ENCODE results near the gene CHCHD6.

The CHCHD6 gene

DNA sequence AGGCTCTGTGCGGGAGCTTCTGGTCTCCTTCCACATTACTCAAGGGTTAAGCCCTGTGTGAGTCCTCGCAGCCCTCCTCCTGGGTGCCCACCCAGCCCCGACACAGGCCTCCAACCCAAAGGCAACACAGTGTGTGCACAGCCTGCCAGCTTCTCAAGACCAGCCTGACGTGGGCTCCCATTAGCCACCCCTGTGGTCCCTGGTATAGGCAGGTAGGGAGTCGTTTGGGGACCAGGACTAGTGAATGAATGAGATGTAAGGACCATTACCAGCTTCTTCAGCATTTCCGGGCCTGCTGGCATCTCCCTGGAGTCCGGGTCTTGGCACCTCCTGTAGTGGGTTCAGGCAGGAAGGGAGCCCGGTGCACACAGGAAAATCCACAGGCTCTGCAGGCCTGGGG lies 258.7 kb downstream of the CHCHD6 start:
- H3K36me3 Mint-ChIP-seq (ENCODE audit: low read depth) = peaks cover 24% of the 10 kb centered on the region
- DNase-seq = no peak
- peak overlapping the region; percentile 33 for H3K27ac Mint-ChIP-seq
- H3K4me3 Mint-ChIP-seq = no peak overlapping the region
- H3K27me3 Mint-ChIP-seq = no peaks in the 10 kb centered on the region
- no peaks in the 10 kb centered on the region for H3K9me3 Mint-ChIP-seq
- no peaks in the 10 kb centered on the region for H3K4me1 Mint-ChIP-seq (ENCODE audit: low read depth)

DNA sequence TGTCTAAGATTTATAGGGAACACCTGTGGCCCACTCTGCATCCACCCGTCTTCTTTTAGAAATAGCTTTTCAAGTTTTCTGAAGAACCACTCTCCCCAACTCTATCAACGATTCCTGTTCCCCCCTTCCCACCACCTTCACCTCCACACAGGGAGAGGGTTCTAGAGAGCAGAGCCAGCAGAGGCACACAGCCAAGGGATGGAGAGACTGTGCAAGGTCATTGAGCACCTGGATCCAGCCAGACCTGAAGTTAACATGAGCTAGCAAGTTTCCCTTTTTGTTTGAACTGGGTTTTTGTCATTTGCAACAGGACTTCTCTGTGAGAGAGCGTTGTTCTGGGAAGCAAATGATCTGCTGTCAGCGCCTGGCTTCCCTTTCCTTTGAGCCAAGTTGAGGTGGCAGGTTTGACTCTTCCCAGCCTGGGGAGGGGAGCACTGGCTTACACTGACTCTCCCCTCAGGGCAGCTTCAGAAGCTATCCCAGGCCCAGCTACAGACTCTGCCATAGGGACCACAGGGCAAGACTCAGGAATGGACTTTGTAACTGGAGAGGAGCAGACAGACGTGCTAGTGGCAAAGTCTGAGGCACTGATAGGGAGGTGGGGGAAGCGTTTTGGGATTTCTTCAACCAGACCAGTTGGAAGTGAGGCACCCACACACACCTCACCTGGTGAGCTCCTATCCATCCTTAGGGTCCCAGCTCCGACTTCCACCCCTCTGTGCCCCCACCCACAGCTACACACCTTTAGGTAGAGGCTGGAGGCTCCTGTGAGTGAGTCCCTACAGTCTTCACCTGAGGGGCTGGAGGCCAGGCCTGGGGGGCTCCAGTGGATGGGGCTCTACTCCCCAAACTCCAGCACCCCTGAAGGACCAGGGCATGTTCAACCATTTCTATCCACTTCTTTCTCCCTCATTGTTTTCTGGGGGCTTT lies 259.5 kb downstream of the CHCHD6 start:
- Mint-ChIP-seq H3K9me3 (no peaks in the 10 kb centered on the region), H3K27ac (no peak overlapping the region), H3K4me3 (no peak overlapping the region), H3K27me3 (no peaks in the 10 kb centered on the region), H3K4me1 (ENCODE audit: low read depth) (no peaks in the 10 kb centered on the region), H3K36me3 (ENCODE audit: low read depth) (peaks cover 23% of the 10 kb centered on the region)
- no peak for DNase-seq

DNA sequence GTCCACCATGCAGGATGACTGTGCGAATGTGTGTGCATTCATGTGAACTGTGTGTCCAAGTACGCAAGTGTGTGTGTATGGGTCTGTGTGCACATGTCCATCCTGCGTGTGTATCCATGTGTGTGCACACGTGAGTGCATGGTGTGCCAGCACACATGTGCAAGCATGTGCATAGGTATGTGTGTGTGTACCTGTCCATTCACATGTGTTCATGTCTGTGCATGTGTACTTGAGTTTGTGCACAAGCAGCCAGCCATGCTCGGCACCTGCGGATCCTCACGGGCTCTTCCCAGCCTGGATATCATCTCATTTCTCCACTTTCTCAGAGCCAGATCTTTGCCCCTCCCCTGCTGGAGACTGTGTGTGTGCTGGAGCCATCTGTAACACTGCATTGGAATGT lies 260.2 kb downstream of the CHCHD6 start:
- H3K4me3 Mint-ChIP-seq = no peak overlapping the region
- H3K9me3 Mint-ChIP-seq = no peaks in the 10 kb centered on the region
- H3K4me1 Mint-ChIP-seq (ENCODE audit: low read depth) = no peaks in the 10 kb centered on the region
- no peak for DNase-seq
- no peak overlapping the region for H3K27ac Mint-ChIP-seq
- H3K36me3 Mint-ChIP-seq (ENCODE audit: low read depth) = peaks cover 16% of the 10 kb centered on the region
- no peaks in the 10 kb centered on the region for H3K27me3 Mint-ChIP-seq

DNA sequence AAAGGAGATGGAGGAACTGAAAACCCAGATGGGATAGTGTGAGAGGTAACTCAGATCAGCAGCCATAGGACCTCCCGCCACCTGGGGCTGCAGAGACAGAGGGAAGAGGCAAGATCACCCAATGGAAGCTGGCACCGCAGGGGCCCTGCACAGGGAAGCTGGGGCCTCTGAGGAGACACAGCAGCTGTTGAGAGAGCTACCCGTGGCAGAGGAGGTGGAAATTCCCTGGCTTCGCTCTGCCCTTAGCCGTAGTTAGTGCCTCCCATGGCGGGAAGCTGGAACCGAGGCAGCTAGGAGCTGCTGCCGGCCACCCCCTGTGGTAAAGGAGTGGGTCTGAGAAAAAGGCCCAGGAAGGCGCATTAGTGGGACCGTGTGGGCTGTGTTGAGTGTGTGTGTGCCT lies 260.9 kb downstream of the CHCHD6 start:
- Mint-ChIP-seq H3K27ac (no peak overlapping the region), H3K27me3 (no peaks in the 10 kb centered on the region), H3K9me3 (no peaks in the 10 kb centered on the region), H3K4me1 (ENCODE audit: low read depth) (no peaks in the 10 kb centered on the region), H3K4me3 (no peak overlapping the region), H3K36me3 (ENCODE audit: low read depth) (peaks cover 10% of the 10 kb centered on the region)
- DNase-seq = no peak

DNA sequence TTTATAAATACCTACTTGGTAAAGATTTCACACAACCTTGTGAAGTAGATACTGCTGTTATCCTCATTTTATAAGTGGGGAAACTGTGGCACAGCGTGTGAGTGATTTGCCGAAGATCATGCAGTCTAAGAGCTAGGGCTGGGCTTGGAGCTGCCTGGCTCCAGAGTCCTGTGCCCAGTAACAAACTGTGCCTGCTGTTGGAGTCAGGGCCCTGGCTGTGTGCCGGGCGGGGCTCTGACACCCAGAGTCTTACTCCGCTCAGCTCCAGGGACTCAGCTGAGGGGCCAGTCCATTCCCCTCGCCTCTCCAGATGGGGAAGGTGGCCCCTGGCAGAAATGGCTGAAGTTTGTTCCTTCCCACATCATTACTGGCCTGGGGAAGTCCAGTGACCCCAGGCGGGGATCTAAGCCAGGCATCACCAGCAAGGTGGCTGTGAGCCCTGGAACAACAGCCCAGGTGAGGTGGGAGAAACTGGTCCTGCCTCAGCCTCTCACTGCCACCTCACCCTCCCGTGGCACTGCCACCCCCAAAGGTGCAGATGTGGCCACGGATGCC lies 261.6 kb downstream of the CHCHD6 start:
- H3K9me3 Mint-ChIP-seq = no peaks in the 10 kb centered on the region
- peaks cover 3% of the 10 kb centered on the region for H3K27me3 Mint-ChIP-seq
- no peak overlapping the region for H3K27ac Mint-ChIP-seq
- DNase-seq = no peak
- peaks cover 4% of the 10 kb centered on the region for H3K36me3 Mint-ChIP-seq (ENCODE audit: low read depth)
- no peak overlapping the region for H3K4me3 Mint-ChIP-seq
- no peaks in the 10 kb centered on the region for H3K4me1 Mint-ChIP-seq (ENCODE audit: low read depth)

DNA sequence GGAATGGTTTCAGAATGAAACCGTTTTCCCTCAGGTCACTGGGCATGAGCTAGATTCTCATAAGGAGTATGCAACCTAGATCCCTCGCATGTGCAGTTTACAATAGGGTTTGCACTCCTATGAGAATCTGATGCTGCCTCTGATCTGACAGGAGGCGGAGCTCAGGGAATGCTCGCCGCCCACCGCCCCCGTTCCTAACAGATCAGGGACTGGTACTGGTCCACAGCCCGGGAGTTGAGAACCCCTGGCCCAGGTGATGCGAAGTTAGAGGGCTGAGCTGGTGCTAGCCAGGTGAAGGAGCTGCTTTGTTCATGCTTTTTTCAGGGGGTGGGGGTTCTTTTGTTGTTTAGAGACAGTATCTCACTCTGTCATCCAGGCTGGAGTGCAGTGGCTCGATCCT lies 263.3 kb downstream of the CHCHD6 start:
- no peaks in the 10 kb centered on the region for H3K9me3 Mint-ChIP-seq
- no peak overlapping the region for H3K27ac Mint-ChIP-seq

DNA sequence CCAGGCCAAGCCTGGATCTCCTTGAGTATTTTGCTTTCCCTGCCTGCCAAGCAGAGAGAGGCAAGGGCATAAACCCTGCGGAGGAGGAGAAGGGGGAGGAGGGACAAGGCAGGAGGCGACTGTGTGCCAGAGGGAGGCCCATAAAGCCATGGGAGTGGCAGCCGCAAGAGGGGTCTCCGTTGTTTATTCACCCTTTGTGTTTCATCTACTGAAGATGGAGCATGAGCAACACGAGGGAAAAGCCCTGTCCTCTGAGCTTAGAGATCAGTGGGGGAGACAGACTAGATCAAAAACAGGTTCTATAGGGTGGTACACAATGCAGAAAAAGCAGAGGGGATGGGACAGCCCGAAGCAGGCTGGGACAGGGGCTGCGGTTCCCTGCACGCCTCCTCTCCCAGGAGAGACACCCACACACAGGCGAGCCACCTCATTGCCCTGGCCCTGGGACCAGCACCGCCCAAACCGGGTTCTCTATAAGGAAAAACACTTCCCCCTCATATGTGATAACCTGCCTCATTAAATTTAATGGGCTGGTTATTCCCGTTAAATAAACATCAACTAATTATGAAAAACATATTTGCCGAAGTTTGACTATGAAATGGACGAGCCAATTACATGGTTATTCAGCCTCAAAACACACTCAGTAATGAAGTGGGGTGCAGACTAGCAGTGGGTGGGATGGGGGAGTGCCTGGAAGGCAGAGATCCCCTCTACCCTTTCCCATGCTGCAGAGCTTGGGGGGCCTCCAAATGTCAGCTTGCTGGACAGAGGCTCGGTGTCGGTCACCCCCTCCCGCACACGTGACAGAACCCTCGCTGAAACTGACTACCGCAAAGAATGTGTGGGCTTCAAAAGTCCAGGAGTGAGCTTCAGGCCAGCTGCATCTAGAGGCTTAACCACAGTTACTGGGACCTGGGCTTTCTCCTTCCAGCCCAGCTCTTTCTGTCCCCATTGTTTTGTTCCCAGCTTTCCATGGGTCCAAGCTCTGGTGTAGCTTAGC lies 264.7 kb downstream of the CHCHD6 start:
- no peak overlapping the region for H3K27ac Mint-ChIP-seq
- no peaks in the 10 kb centered on the region for H3K9me3 Mint-ChIP-seq
- H3K4me3 Mint-ChIP-seq = no peak overlapping the region
- H3K27me3 Mint-ChIP-seq = peaks cover 3% of the 10 kb centered on the region
- H3K36me3 Mint-ChIP-seq (ENCODE audit: low read depth) = no peaks in the 10 kb centered on the region
- DNase-seq = no peak
- peaks cover 1% of the 10 kb centered on the region for H3K4me1 Mint-ChIP-seq (ENCODE audit: low read depth)

More for the DNA sequence above, 263.3 kb downstream of the CHCHD6 start:
- Mint-ChIP-seq H3K4me1 (ENCODE audit: low read depth) (peaks cover 1% of the 10 kb centered on the region), H3K4me3 (no peak overlapping the region), H3K27me3 (peaks cover 3% of the 10 kb centered on the region), H3K36me3 (ENCODE audit: low read depth) (no peaks in the 10 kb centered on the region)
- DNase-seq = no peak

DNA sequence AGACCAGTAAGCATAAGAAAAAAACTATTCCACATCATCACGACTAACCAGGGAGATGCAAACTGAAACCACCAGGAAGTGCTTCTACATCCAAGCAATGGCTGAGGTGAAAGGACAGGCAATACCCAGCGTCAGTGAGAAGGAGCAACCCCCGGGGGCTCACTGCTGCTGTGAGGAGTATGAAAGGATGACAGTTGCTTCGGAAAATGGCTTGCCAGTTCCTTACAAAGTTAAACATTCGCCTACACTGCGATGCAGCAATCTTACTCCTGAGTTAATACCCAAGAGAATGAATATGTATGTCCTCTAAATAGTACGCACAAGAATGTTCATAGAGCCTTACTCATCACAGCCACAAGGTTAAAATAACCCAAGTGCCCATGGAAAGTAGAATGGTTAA lies 265.5 kb downstream of the CHCHD6 start:
- no peak overlapping the region for H3K4me3 Mint-ChIP-seq

DNA sequence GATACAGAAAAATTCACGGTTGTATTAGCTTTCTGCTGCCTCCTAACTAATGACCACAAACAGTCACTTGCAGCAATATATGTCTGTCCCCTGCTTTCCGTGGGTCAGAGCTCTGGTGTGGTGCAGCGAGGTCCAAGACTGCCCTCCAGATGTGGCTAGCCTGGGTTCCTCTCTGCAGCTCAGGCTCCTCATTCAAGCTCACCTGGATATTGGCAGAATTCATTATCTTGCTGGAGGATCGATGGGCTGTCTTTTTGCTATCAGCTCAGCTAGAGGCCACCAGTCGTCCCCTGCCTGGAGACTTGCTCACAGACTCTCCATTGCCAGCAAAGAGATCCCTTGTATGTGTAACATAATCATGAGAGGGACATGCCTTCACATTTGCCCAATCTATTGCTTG lies 266.1 kb downstream of the CHCHD6 start:
- peaks cover 1% of the 10 kb centered on the region for H3K4me1 Mint-ChIP-seq (ENCODE audit: low read depth)
- DNase-seq = no peak
- no peak overlapping the region for H3K27ac Mint-ChIP-seq
- peaks cover 3% of the 10 kb centered on the region for H3K27me3 Mint-ChIP-seq
- peaks cover 9% of the 10 kb centered on the region for H3K9me3 Mint-ChIP-seq
- peaks cover 3% of the 10 kb centered on the region for H3K36me3 Mint-ChIP-seq (ENCODE audit: low read depth)
- no peak overlapping the region for H3K4me3 Mint-ChIP-seq

More for the DNA sequence above, 265.5 kb downstream of the CHCHD6 start:
- H3K4me1 Mint-ChIP-seq (ENCODE audit: low read depth) = peaks cover 1% of the 10 kb centered on the region
- no peak overlapping the region for H3K27ac Mint-ChIP-seq
- H3K27me3 Mint-ChIP-seq = peaks cover 3% of the 10 kb centered on the region
- no peak for DNase-seq
- peaks cover 4% of the 10 kb centered on the region for H3K9me3 Mint-ChIP-seq
- no peaks in the 10 kb centered on the region for H3K36me3 Mint-ChIP-seq (ENCODE audit: low read depth)

DNA sequence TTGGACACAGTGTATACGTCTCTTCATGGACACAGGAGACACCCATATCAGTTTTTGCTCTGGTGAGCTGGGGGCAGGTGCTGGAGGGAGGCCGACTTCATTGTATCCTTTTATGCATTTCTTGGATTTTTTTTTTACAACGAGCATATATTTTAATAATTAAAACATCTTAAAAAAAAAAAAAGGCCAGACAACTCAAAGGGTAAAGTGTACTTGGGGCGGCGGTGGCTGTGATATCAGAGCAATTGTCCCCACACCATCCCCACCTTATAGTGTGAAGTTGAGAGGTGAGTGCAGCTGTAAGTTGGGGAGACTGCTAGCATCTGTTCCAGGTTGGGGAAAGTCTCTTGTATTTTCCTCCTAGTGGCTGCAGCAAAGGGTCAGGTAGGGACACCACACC lies 266.9 kb downstream of the CHCHD6 start:
- Mint-ChIP-seq H3K36me3 (ENCODE audit: low read depth) (peaks cover 4% of the 10 kb centered on the region), H3K4me3 (no peak overlapping the region), H3K9me3 (peaks cover 11% of the 10 kb centered on the region), H3K27me3 (peaks cover 6% of the 10 kb centered on the region), H3K27ac (no peak overlapping the region), H3K4me1 (ENCODE audit: low read depth) (peaks cover 1% of the 10 kb centered on the region)
- DNase-seq = no peak

DNA sequence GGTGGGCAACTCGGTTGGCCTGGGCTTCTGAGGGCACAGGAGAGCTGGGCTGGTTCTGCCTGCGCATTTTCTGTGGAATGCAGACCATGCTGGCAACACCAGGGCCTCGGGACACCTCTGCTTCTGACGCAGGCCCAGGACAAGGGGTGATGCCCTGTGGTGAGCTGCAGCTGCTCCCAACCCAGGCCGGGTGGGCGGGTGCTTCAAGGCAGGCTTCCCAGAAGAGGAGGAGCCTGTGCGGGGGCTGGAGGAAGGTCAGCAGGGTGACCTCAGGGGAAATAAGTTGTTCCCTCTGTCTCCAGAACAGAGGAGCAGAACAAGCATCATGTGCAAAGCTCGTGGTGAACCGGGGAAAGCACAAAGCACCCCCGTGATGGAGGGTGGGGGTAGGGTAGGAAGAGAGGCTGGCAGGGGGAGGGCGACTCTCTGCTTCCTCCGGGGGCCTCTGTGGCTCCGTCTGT lies 267.9 kb downstream of the CHCHD6 start:
- H3K4me1 Mint-ChIP-seq (ENCODE audit: low read depth) = peaks cover 1% of the 10 kb centered on the region
- H3K27ac Mint-ChIP-seq = no peak overlapping the region
- H3K9me3 Mint-ChIP-seq = peaks cover 11% of the 10 kb centered on the region
- H3K4me3 Mint-ChIP-seq = no peak overlapping the region
- H3K36me3 Mint-ChIP-seq (ENCODE audit: low read depth) = peaks cover 4% of the 10 kb centered on the region
- peaks cover 6% of the 10 kb centered on the region for H3K27me3 Mint-ChIP-seq
- no peak for DNase-seq

DNA sequence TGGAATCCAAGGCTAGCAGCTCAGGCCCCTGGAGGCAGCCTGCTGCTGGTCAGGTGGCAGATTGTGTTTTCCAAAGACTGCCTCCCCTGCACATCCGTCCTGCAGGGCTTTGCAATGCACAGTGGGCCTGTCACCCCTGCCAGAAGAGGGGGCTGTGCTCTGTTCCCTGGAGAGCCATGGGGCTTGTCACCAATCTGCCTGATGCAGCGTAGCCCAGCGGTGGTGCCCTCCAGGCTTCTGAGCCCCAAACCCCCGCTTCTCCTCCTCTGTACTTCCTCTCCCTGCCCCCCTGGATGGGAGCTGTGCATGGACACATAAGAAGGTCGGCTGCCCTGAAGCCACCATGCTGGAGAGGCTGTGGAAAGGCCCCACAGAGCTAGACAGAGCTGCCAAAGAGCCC lies 268.8 kb downstream of the CHCHD6 start:
- DNase-seq = no peak
- H3K27me3 Mint-ChIP-seq = peaks cover 12% of the 10 kb centered on the region
- H3K4me3 Mint-ChIP-seq = no peak overlapping the region
- H3K9me3 Mint-ChIP-seq = peaks cover 11% of the 10 kb centered on the region
- peaks cover 1% of the 10 kb centered on the region for H3K4me1 Mint-ChIP-seq (ENCODE audit: low read depth)
- peaks cover 4% of the 10 kb centered on the region for H3K36me3 Mint-ChIP-seq (ENCODE audit: low read depth)
- no peak overlapping the region for H3K27ac Mint-ChIP-seq

DNA sequence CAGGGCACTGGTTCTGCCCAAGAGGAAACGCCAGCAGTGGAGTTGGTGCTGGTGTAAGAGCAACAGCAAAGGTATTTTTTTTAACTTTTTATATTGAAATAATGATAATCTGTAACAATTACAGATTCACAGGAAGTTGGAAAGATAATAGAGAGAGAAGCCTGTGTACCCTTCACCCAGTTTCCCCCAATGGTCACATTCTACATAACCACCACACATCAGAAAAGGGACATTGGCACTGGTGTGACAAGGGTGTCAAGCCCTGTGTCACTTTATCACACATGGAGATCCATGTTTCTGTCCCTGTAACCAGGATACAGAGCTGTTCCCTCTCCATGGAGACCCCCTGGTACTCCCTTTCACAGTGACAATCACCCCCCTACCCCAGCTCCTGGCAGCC lies 269.8 kb downstream of the CHCHD6 start:
- H3K27ac Mint-ChIP-seq = no peak overlapping the region
- peaks cover 4% of the 10 kb centered on the region for H3K36me3 Mint-ChIP-seq (ENCODE audit: low read depth)
- DNase-seq = no peak
- peaks cover 1% of the 10 kb centered on the region for H3K4me1 Mint-ChIP-seq (ENCODE audit: low read depth)
- peaks cover 11% of the 10 kb centered on the region for H3K9me3 Mint-ChIP-seq
- H3K4me3 Mint-ChIP-seq = no peak overlapping the region
- H3K27me3 Mint-ChIP-seq = peaks cover 21% of the 10 kb centered on the region

DNA sequence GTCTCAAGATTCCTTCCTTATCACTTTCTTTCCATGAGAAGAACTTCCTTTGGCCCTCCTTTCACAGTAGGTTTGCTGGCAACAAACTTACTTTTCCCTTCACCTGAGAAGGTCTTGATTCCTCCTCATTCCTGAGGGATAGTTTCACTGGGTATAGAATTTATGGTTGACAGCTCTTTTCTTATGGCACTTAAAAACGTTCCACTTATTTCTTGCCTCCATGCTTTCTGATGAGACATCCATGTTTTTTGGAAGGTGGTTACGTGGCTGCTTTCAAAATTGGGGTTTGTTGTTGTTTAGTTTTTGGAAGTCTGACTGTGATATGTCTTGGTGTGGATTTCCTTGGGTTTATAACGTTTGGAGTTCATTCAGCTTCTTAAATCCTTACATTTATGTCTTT lies 270.7 kb downstream of the CHCHD6 start:
- Mint-ChIP-seq H3K9me3 (peaks cover 11% of the 10 kb centered on the region), H3K27me3 (peaks cover 21% of the 10 kb centered on the region), H3K4me3 (no peak overlapping the region), H3K27ac (no peak overlapping the region), H3K4me1 (ENCODE audit: low read depth) (peaks cover 7% of the 10 kb centered on the region), H3K36me3 (ENCODE audit: low read depth) (peaks cover 4% of the 10 kb centered on the region)
- no peak for DNase-seq

Data from activated T-cell treated with anti-CD3 and anti-CD28 coated beads, Interleukin-2, amount 50 U/mL, for 24 hours (primary cell).